IMR-90 (cell line): ENCODE results near the gene DLGAP4.
"Not testable (repeated sequence)": the region's sequence is repeated elsewhere in the genome, so short reads cannot be mapped to it uniquely, and the experiment has no call there.

Experiments used
- FOS ChIP-seq: fragments of 150-350 bp; IDR thresholded peaks from 2 replicates; pipeline ENCODE4 v1.6.1; 2016; ENCODE audit warnings: low read depth, low read length
- MAFK ChIP-seq: IDR thresholded peaks from 2 replicates; pipeline ENCODE4 v1.6.1; 2012; ENCODE audit warnings: low read depth, low read length, improper control_type of control experiment
- MAZ ChIP-seq: IDR thresholded peaks from 2 replicates; pipeline ENCODE4 v1.6.1; 2012; ENCODE audit warnings: low read depth, mild to moderate bottlenecking, low read length, improper control_type of control experiment, moderate library complexity, borderline replicate concordance
- MXI1 ChIP-seq: IDR thresholded peaks from 2 replicates; pipeline ENCODE4 v1.6.1; 2012; ENCODE audit warnings: low read depth, mild to moderate bottlenecking, low read length, moderate library complexity, borderline replicate concordance
- NFE2L2 ChIP-seq: fragments of 150-350 bp; IDR thresholded peaks from 2 replicates; pipeline ENCODE4 v1.6.1; 2016; ENCODE audit warnings: low read depth, mild to moderate bottlenecking, low read length
- POLR2A ChIP-seq: IDR thresholded peaks from 2 replicates; pipeline ENCODE4 v1.6.1; 2012; ENCODE audit warnings: mild to moderate bottlenecking, low read depth, low read length
- RAD21 ChIP-seq: IDR thresholded peaks from 2 replicates; pipeline ENCODE4 v1.6.1; 2012; ENCODE audit warnings: low read length, improper control_type of control experiment
- RCOR1 ChIP-seq: IDR thresholded peaks from 2 replicates; pipeline ENCODE4 v1.6.1; 2012; ENCODE audit warnings: mild to moderate bottlenecking, low read length, improper control_type of control experiment; ENCODE audit not compliant: insufficient replicate concordance
- RFX5 ChIP-seq: IDR thresholded peaks from 2 replicates; pipeline ENCODE4 v1.8.0; 2012; ENCODE audit warnings: low read depth, mild to moderate bottlenecking, low read length, moderate library complexity
- SMC3 ChIP-seq: fragments of 150-350 bp; IDR thresholded peaks from 2 replicates; pipeline ENCODE4 v1.6.1; 2016; ENCODE audit warnings: low read depth, mild to moderate bottlenecking, antibody characterized with exemption, low read length, moderate library complexity
- TF ChIP-seq, protein P1 (sequence below): conservative IDR thresholded peaks from 2 replicates; pipeline ENCODE4 v1.5.1; 2012; ENCODE audit warnings: mild to moderate bottlenecking, low read depth, low read length, improper control_type of control experiment
- TF ChIP-seq, protein P2 (sequence below): fragments of 150-350 bp; IDR thresholded peaks from 2 replicates; pipeline ENCODE4 v1.6.1; 2016; ENCODE audit warnings: low read depth, mild to moderate bottlenecking, low read length, moderate library complexity, borderline replicate concordance
- TF ChIP-seq, protein P3 (sequence below): fragments of 150-350 bp; IDR thresholded peaks from 2 replicates; pipeline ENCODE4 v1.6.1; 2017; ENCODE audit warnings: mild to moderate bottlenecking, antibody characterized with exemption, low read length, low read depth

DNA sequence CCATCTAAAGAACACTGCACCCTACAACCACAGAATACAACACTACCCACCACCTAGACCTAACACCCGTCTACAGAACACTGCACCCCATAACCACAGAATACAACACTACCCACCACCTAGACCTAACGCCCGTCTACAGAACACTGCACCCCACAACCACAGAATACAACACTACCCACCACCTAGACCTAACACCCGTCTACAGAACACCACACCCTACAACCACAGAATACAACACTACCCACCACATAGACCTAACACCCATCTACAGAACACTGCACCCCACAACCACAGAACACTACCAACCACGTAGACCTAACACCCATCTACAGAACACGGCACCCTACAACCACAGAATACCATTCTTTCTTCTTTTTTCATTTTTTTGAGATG is 258.6 kb downstream of the DLGAP4 start:
- TF ChIP-seq NFE2L2, RFX5, POLR2A, MAFK, RCOR1, RAD21, MAZ, FOS, SMC3, MXI1: not testable (repeated sequence)
- TF ChIP-seq, protein P1, sequence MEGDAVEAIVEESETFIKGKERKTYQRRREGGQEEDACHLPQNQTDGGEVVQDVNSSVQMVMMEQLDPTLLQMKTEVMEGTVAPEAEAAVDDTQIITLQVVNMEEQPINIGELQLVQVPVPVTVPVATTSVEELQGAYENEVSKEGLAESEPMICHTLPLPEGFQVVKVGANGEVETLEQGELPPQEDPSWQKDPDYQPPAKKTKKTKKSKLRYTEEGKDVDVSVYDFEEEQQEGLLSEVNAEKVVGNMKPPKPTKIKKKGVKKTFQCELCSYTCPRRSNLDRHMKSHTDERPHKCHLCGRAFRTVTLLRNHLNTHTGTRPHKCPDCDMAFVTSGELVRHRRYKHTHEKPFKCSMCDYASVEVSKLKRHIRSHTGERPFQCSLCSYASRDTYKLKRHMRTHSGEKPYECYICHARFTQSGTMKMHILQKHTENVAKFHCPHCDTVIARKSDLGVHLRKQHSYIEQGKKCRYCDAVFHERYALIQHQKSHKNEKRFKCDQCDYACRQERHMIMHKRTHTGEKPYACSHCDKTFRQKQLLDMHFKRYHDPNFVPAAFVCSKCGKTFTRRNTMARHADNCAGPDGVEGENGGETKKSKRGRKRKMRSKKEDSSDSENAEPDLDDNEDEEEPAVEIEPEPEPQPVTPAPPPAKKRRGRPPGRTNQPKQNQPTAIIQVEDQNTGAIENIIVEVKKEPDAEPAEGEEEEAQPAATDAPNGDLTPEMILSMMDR, result not testable (repeated sequence)
- TF ChIP-seq, protein P2, sequence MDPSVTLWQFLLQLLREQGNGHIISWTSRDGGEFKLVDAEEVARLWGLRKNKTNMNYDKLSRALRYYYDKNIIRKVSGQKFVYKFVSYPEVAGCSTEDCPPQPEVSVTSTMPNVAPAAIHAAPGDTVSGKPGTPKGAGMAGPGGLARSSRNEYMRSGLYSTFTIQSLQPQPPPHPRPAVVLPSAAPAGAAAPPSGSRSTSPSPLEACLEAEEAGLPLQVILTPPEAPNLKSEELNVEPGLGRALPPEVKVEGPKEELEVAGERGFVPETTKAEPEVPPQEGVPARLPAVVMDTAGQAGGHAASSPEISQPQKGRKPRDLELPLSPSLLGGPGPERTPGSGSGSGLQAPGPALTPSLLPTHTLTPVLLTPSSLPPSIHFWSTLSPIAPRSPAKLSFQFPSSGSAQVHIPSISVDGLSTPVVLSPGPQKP, result not testable (repeated sequence)
- TF ChIP-seq, protein P3, sequence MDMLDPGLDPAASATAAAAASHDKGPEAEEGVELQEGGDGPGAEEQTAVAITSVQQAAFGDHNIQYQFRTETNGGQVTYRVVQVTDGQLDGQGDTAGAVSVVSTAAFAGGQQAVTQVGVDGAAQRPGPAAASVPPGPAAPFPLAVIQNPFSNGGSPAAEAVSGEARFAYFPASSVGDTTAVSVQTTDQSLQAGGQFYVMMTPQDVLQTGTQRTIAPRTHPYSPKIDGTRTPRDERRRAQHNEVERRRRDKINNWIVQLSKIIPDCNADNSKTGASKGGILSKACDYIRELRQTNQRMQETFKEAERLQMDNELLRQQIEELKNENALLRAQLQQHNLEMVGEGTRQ, result not testable (repeated sequence)
